PFSK-1 (cell line): Measurements from ENCODE around the gene JKAMP.

Experiments used
- FOXP2 ChIP-seq: optimal IDR thresholded peaks from 2 replicates; pipeline ENCODE3; 2011; ENCODE audit warnings: borderline replicate concordance, control low read depth, inconsistent platforms; ENCODE audit not compliant: insufficient read depth; ENCODE audit errors: extremely low read length, extremely low read depth
- POLR2AphosphoS5 ChIP-seq: IDR thresholded peaks from 2 replicates; pipeline ENCODE4 v1.6.1; 2012; ENCODE audit warnings: low read depth, mild to moderate bottlenecking, control low read depth, low read length, moderate library complexity
- REST ChIP-seq, 2 experiments: IDR thresholded peaks; 2 replicates each; pipeline versions ENCODE4 v1.6.1 to v1.8.0; 2011 to 2012; ENCODE audit warnings: low read depth in 2 of 2, low read length in 2 of 2, control low read depth in 1 of 2, inconsistent platforms in 1 of 2, mild to moderate bottlenecking in 1 of 2, moderate library complexity in 1 of 2; ENCODE audit not compliant: insufficient read depth in 1 of 2
- SIN3A ChIP-seq: IDR thresholded peaks from 2 replicates; pipeline ENCODE4 v1.6.1; 2012; ENCODE audit warnings: mild to moderate bottlenecking, low read length, moderate library complexity, borderline replicate concordance; ENCODE audit not compliant: insufficient read depth
- TAF1 ChIP-seq: IDR thresholded peaks from 2 replicates; pipeline ENCODE4 v1.6.1; 2012; ENCODE audit warnings: low read length, control low read depth, borderline replicate concordance; ENCODE audit not compliant: insufficient read depth

The JKAMP gene

DNA sequence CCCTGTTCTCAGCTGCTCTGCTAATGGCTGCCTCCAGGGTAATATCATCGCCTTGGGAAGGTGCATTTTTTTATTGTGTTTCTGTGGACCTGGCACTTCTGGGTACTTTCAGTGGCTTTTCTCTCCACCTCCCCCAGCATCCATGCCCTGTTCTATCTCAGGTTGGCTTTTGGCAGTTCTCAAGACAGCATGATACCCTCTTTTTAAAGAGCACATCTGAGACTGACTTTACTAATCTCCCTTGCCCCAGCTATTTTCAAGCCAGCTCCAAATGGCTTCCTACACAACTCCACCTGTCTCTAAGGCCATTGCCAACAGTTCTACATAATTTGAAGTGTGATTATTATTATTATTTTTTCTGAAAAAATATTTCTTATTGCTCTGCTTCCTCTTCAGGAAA is 53.2 kb downstream of the JKAMP start:
- TF ChIP-seq TAF1 (no peak), POLR2AphosphoS5 (no peak), FOXP2 (no peak), SIN3A (no peak), REST (IDR thresholded peaks at IDR 0.05; ENCODE audit: insufficient read depth in 1 of 2, low read depth in 2 of 2, low read length in 2 of 2) (no peak)

DNA sequence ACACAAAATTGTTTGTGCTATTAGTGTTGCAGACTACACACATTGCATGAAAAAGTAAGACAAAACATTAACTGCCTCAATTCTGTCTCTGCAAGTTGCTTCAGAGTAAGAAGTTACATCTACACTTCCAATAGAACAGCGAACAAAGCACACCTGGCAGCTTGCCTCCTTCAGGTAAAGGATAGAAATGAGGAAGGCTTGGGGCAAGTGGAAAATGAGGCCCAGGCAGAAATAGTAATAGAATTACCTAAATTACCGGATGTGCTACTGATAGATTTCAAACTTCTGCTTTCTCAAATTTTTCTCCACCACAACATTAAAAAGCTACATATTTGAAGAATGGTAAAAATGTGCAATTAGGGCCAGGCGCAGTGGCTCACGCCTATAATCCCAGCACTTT is 54.6 kb downstream of the JKAMP start:
- TF ChIP-seq REST (IDR thresholded peaks at IDR 0.05; ENCODE audit: insufficient read depth in 1 of 2, low read depth in 2 of 2, low read length in 2 of 2) (no peak), POLR2AphosphoS5 (no peak), SIN3A (no peak), TAF1 (no peak)

DNA sequence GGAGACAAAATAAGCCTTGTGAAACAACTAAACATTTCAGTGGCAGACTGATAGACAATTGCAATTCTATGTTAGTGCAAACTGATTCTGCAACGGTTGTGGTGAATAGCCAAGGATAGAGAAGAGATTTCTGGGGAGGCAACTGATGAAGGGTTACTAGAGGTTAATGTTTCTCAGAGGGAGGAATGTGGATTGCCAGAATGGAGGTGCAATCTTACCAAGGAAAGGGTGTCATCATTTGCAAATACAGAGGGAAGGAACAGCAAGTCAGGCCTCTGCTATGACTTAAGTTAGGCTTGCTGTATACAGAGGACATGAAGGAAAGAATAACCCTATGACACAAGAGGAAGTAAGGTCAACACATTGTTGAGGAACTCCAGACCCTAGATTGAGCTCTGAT is 56.5 kb downstream of the JKAMP start:
- TF ChIP-seq SIN3A: no peak
- no peak for TF ChIP-seq TAF1
- no peak for TF ChIP-seq FOXP2
- no peak for TF ChIP-seq REST (IDR thresholded peaks at IDR 0.05; ENCODE audit: insufficient read depth in 1 of 2, low read depth in 2 of 2, low read length in 2 of 2)
- TF ChIP-seq POLR2AphosphoS5: no peak

DNA sequence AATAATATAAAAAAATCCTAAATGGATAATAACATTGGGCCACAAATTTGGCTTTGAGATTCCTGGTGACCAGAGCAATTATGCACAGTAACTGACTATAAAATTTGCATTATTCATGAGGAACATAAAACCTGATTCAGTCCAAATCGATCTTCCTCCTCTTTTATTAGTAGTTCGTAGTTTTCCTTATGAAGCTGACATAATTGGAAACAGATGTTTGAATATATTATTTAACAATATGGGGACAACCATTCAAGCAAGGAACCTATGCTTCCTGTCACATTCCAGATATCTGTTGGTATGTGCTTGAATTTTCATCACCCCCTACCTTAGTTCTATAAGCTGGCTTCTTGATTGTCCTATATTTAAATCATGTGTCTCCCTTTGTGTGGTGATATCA is 57.4 kb downstream of the JKAMP start:
- TF ChIP-seq REST (IDR thresholded peaks at IDR 0.05; ENCODE audit: insufficient read depth in 1 of 2, low read depth in 2 of 2, low read length in 2 of 2) (no peak), POLR2AphosphoS5 (no peak), TAF1 (no peak), SIN3A (no peak), FOXP2 (no peak)

DNA sequence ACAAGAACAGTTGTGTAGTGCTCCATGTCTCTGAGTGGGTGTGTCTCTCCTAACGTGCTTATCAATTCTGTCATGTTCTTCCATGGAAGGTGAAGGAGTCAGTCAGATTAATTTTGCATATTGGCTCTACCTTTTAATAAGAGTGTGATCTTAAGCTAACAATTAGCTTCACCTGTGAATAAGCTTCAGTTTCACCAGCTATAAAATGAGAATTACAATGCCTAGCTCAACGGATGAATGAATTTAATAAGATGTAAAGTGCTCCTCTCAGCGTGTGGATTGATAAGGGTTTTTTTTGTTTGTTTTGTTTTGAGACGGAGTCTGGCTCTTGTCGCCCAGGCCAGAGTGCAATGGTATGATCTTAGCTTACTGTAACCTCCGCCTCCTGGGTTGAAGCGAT is 59.6 kb downstream of the JKAMP start:
- no peak for TF ChIP-seq SIN3A
- no peak for TF ChIP-seq POLR2AphosphoS5
- TF ChIP-seq FOXP2: no peak
- no peak for TF ChIP-seq TAF1
- TF ChIP-seq REST (IDR thresholded peaks at IDR 0.05; ENCODE audit: insufficient read depth in 1 of 2, low read depth in 2 of 2, low read length in 2 of 2): no peak
